ENCODE measurements around the gene MCTS1. TPM values are rescaled to one million over a fixed set of nuclear protein-coding genes. Genes with fewer than 3 reads are reported as not detected.

Gene MCTS1
- total and polyA plus RNA-seq, 4 donors: 22.6 to 43.2 (median 38.8) TPM

DNA sequence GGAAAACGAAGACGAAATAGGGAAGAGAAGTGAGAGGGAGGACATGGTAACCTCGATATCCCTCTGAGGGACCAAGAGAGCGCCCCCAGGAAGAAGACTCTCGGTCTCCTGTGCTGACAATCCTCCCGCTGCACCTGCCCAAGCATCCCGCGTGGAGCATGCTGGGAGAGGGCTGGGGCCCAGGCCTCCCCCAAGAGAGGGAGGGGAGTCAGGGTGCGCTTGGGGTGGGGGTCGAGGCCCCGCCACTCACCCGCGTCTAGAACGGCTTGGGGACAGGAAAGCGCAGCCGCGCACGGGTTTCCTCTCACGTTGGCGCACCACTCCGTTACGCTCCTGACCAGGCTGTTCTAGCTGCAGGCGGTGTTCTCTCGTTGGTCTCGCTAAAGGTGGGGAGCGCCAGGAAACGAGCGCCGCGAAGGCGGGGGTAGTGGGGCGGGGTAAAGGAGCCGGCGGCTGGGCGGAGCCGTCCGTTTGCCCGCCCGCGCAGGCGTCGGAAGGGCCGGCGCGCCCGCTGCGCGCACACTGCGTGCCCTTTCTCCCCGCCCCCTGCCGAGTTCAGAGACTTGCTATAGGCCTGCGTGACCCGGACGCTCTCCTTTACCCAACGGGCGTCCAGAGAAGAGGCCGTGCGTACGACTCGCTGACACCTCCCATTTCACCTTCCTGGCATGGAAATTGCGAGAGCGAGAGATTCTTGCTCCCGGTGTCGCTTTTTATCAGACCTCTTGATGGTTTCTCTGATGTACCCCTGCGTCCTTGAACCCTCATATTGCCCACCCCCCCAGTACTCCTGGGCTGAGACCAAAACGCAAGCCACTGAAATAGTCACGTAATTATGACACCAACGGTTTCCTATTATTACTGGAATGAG is 26.0 kb downstream of the MCTS1 start, which contains the start of gene C1GALT1C1:
Gene C1GALT1C1 (minus strand): TSS at position 388 of the 871 bp plus-strand sequence. CDS start 2,888 bp downstream, outside the sequence.
- no peaks in the 10 kb centered on the region for H3K27me3 ChIP-seq (ENCODE audit: control insufficient read depth in 3 of 3, insufficient read depth in 3 of 3, low read length in 2 of 3)
- no peaks in the 10 kb centered on the region for H3K36me3 ChIP-seq (ENCODE audit: control insufficient read depth in 4 of 4, insufficient read depth in 4 of 4, low read length in 4 of 4)
- WGBS, 2 donors: 0 to 36% methylated on average over 26 to 68 of the region's 68 CpGs
- ATAC-seq (ENCODE audit: insufficient read depth, low FRiP score): peak; percentile 97
- DNase-seq: peak; percentile 90 to 95 (median 93)
- peak within 1 kb of the TSS; percentile 65 to 73 for H3K9ac ChIP-seq (ENCODE audit: insufficient read depth in 1 of 2, low read length in 2 of 2)
- H3K27ac ChIP-seq (ENCODE audit: low read depth in 1 of 2, low read length in 1 of 2): peak within 1 kb of the TSS; percentile 90 to 92
- no peaks in the 10 kb centered on the region for H3K4me1 ChIP-seq (ENCODE audit: control insufficient read depth in 5 of 5, insufficient read depth in 5 of 5, low read length in 5 of 5)
- no peak for TF ChIP-seq CTCF (IDR thresholded peaks at IDR 0.05; ENCODE audit: control extremely low read depth, extremely low read depth)
- no peaks in the 10 kb centered on the region for H3K9me3 ChIP-seq (ENCODE audit: control insufficient read depth in 4 of 4, insufficient read depth in 3 of 4, low read length in 3 of 4)
- H3K4me3 ChIP-seq: peak within 1 kb of the TSS; percentile 55

DNA sequence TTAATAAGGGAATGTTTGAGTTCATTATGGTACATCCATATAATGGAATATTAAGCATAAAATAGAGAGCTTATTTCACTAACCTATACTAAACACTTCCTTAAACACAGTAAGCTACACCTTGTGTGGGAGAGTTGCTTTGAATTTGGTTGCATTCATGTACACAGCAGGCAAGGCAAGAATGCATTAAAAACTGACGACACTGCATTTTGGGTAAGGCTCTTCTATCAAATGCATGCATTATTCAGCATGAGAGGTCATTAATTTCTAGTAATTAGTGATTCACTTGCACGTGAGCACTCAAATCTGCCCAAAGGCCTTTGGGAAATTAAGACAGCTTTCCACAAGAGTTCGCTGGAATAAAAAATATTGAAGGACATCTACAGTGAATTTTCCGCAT is 34.7 kb downstream of the MCTS1 start:
- no peak for TF ChIP-seq CTCF (IDR thresholded peaks at IDR 0.05; ENCODE audit: control extremely low read depth, extremely low read depth)
- no peak overlapping the region for H3K27ac ChIP-seq (ENCODE audit: low read depth in 1 of 2, low read length in 1 of 2)
- H3K9me3 ChIP-seq (ENCODE audit: control insufficient read depth in 4 of 4, insufficient read depth in 3 of 4, low read length in 3 of 4): no peaks in the 10 kb centered on the region
- 81 to 97% methylated on average over 4 of the region's 4 CpGs for WGBS, 2 donors
- no peak overlapping the region for H3K4me3 ChIP-seq
- ATAC-seq (ENCODE audit: insufficient read depth, low FRiP score) (no peak), DNase-seq (no peak)
- no peaks in the 10 kb centered on the region for H3K27me3 ChIP-seq (ENCODE audit: control insufficient read depth in 3 of 3, insufficient read depth in 3 of 3, low read length in 2 of 3)
- no peak overlapping the region for H3K9ac ChIP-seq (ENCODE audit: insufficient read depth in 1 of 2, low read length in 2 of 2)
- no peaks in the 10 kb centered on the region for H3K36me3 ChIP-seq (ENCODE audit: control insufficient read depth in 4 of 4, insufficient read depth in 4 of 4, low read length in 4 of 4)
- H3K4me1 ChIP-seq (ENCODE audit: control insufficient read depth in 5 of 5, insufficient read depth in 5 of 5, low read length in 5 of 5): no peaks in the 10 kb centered on the region

- H3K4me1 ChIP-seq (ENCODE audit: control insufficient read depth in 5 of 5, insufficient read depth in 5 of 5, low read length in 5 of 5): no peaks in the 10 kb centered on the region
- no peaks in the 10 kb centered on the region for H3K36me3 ChIP-seq (ENCODE audit: control insufficient read depth in 4 of 4, insufficient read depth in 4 of 4, low read length in 4 of 4)
- no peak overlapping the region for H3K27ac ChIP-seq (ENCODE audit: low read depth in 1 of 2, low read length in 1 of 2)
- H3K27me3 ChIP-seq (ENCODE audit: control insufficient read depth in 3 of 3, insufficient read depth in 3 of 3, low read length in 2 of 3): no peaks in the 10 kb centered on the region
- H3K9ac ChIP-seq (ENCODE audit: insufficient read depth in 1 of 2, low read length in 2 of 2): no peak overlapping the region
- DNase-seq (peak in 1 of 3 donors; percentile 1), ATAC-seq (ENCODE audit: insufficient read depth, low FRiP score) (no peak)
- WGBS, 2 donors: 53 to 82% methylated on average over 2 of the region's 2 CpGs
- H3K9me3 ChIP-seq (ENCODE audit: control insufficient read depth in 4 of 4, insufficient read depth in 3 of 4, low read length in 3 of 4): no peaks in the 10 kb centered on the region
- no peak overlapping the region for H3K4me3 ChIP-seq
- TF ChIP-seq CTCF (IDR thresholded peaks at IDR 0.05; ENCODE audit: control extremely low read depth, extremely low read depth): no peak
Observed at GRCh38 chrX:120642871-120643270, 39.0 kb downstream of the MCTS1 start.
